Gastroesophageal sphincter (tissue), 4 donors: Measurements from ENCODE around the gene SLC26A4. TPM values are rescaled to one million over a fixed set of nuclear protein-coding genes. Genes with fewer than 3 reads are reported as not detected.

ENCODE experiments used
- ATAC-seq: fragments of 150-250 bp; one replicate; pipeline ENCODE4 v1.9.1; 2016; ENCODE audit warnings: mild to moderate bottlenecking, moderate library complexity
- H3K27ac ChIP-seq, 4 donors: fragments of 200-600 bp; sonication (generic) in 3 of 4; 1 replicate in 3 of 4; 2 replicates in 1 of 4; pipeline ENCODE4 v1.5.1; 2016 to 2019
- H3K27me3 ChIP-seq: fragments of 200-600 bp; sonication (generic); one replicate; pipeline ENCODE4 v1.5.1; 2019
- H3K36me3 ChIP-seq, 2 donors: fragments of 200-600 bp; sonication (generic); one replicate each; pipeline ENCODE4 v1.5.1; 2019; ENCODE audit warnings: control low read depth in 1 of 2
- H3K4me1 ChIP-seq, 3 donors: fragments of 200-600 bp; sonication (generic); 1 replicate in 2 of 3; 2 replicates in 1 of 3; pipeline ENCODE4 v1.5.1; 2016 to 2019; ENCODE audit warnings: control low read depth in 2 of 3
- H3K4me3 ChIP-seq, 2 donors: fragments of 200-600 bp; sonication (generic); one replicate each; pipeline ENCODE4 v1.5.1; 2019; ENCODE audit warnings: mild to moderate bottlenecking in 1 of 2, moderate library complexity in 1 of 2
- H3K9me3 ChIP-seq, 3 donors: fragments of 200-600 bp; sonication (generic); one replicate each; pipeline ENCODE4 v1.5.1; 2017 to 2019; ENCODE audit warnings: control low read depth in 2 of 3
- CTCF ChIP-seq, 4 experiments: fragments of 200-600 bp in 2 of 4; fragments of 450-650 bp in 2 of 4; sonication (generic) in 1 of 4; IDR thresholded peaks; one replicate each; pipeline ENCODE4 v1.5.1; 2017 to 2019; ENCODE audit warnings: antibody characterized with exemption in 4 of 4, mild to moderate bottlenecking in 2 of 4, moderate library complexity in 2 of 4
- EP300 ChIP-seq: sonication (generic); formaldehyde crosslinking; IDR thresholded peaks from one replicate; pipeline ENCODE4 v1.6.1; 2017; ENCODE audit warnings: antibody characterized with exemption, mild to moderate bottlenecking
- POLR2A ChIP-seq, 2 donors: fragments of 450-650 bp; IDR thresholded peaks; one replicate each; pipeline ENCODE4 v1.6.1; 2017; ENCODE audit warnings: antibody characterized with exemption in 2 of 2, mild to moderate bottlenecking in 2 of 2, moderate library complexity in 1 of 2
- POLR2AphosphoS5 ChIP-seq: sonication (generic); formaldehyde crosslinking; IDR thresholded peaks from one replicate; pipeline ENCODE4 v1.6.1; 2017; ENCODE audit warnings: antibody characterized with exemption
- WGBS, 2 donors: methylation state at CpG; one replicate each; pipeline ENCODE4 v1.1.5; 2018; ENCODE audit warnings: low coverage in 1 of 2; 5-methylcytosine and 5-hydroxymethylcytosine counted together
- total RNA-seq, 4 donors: library from RNA; depleted of rRNA; stranded (reverse); fragments of >200 nt; gene quantifications; one replicate each; pipeline ENCODE4 v1.1.0, GENCODE V29; 2016

SLC26A4 gene
- total RNA-seq, 4 donors from 2014 or later: 0.42 to 6.1 (median 1.4) TPM

DNA sequence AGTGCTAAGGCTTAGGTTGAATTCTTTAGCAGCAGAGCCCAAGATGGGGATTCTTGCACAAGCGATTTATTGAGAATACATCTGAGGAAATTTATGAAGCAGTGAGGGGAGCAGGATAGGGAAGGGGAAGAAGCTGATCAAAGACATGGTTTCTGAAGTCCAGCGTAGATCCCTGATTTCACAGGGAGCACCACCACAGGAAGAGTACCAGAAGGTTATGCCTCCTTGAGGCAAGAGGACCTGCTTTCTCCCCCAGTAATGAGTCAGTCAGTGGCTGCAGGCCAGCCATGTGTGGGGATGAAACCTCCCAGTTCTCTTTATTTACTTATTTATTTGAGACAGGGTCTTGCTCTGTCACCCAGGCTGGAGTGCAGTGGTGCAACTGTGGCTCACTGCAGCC is 48.3 kb downstream of the SLC26A4 start:
- Histone ChIP-seq H3K27ac (no peak overlapping the region), H3K27me3 (no peaks in the 10 kb centered on the region), H3K4me3 (no peak overlapping the region), H3K4me1 (no peaks in the 10 kb centered on the region), H3K36me3 (no peaks in the 10 kb centered on the region), H3K9me3 (no peaks in the 10 kb centered on the region)
- ATAC-seq: no peak
- WGBS, 2 donors: 100% methylated on average over 1 to 2 of the region's 2 CpGs
- no peak for TF ChIP-seq POLR2A (IDR thresholded peaks at IDR 0.05)
- TF ChIP-seq EP300: no peak
- no peak for TF ChIP-seq POLR2AphosphoS5
- TF ChIP-seq CTCF (IDR thresholded peaks at IDR 0.05): no peak

DNA sequence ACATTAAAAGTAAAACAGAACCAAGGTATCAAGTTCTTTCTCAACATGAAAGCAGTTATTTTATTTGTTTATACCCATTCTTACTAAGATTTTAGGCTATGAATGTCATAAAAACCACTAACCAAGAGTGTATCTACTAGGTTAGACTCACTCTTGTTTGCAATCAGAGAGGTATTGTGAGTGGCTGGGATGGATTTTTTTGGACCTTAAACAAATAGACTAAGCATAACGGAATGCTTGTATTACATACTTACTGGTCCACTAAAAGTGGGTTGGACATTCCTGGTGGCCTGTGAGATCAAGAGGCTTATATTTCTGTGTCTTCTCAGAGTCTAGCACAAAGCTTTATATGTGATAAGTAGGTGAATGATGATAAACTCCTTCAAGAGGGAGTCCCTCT is 50.7 kb downstream of the SLC26A4 start:
- Histone ChIP-seq H3K4me1 (no peaks in the 10 kb centered on the region), H3K36me3 (no peaks in the 10 kb centered on the region), H3K27me3 (no peaks in the 10 kb centered on the region), H3K27ac (no peak overlapping the region), H3K4me3 (no peak overlapping the region), H3K9me3 (no peaks in the 10 kb centered on the region)
- 50 to 78% methylated on average over 1 of the region's 1 CpG for WGBS, 2 donors
- TF ChIP-seq CTCF (IDR thresholded peaks at IDR 0.05) (no peak), POLR2A (IDR thresholded peaks at IDR 0.05) (no peak), EP300 (no peak), POLR2AphosphoS5 (no peak)
- no peak for ATAC-seq

GRCh38 chr7:107712025-107712424 is 51.4 kb downstream of the SLC26A4 start:
- no peak for TF ChIP-seq EP300
- Histone ChIP-seq H3K4me3 (no peak overlapping the region), H3K4me1 (no peaks in the 10 kb centered on the region), H3K36me3 (no peaks in the 10 kb centered on the region), H3K27me3 (no peaks in the 10 kb centered on the region), H3K27ac (no peak overlapping the region), H3K9me3 (no peaks in the 10 kb centered on the region)
- no peak for ATAC-seq
- 50% methylated on average over 1 of the region's 1 CpG; no CpG with 5 or more reads in 1 of the 2 donors for WGBS, 2 donors

- WGBS, 2 donors: 100% methylated on average over 1 of the region's 1 CpG; no CpG with 5 or more reads in 1 of the 2 donors
- H3K27me3 ChIP-seq: no peaks in the 10 kb centered on the region
- no peaks in the 10 kb centered on the region for H3K9me3 ChIP-seq
- no peak for ATAC-seq
- no peak overlapping the region for H3K4me3 ChIP-seq
- no peak for TF ChIP-seq POLR2A (IDR thresholded peaks at IDR 0.05)
- TF ChIP-seq POLR2AphosphoS5: no peak
- no peak for TF ChIP-seq EP300
- TF ChIP-seq CTCF (IDR thresholded peaks at IDR 0.05): no peak
- H3K36me3 ChIP-seq: no peaks in the 10 kb centered on the region
- no peak overlapping the region for H3K27ac ChIP-seq
- H3K4me1 ChIP-seq: no peaks in the 10 kb centered on the region
These were observed 52.3 kb downstream of the SLC26A4 start for GRCh38 chr7:107712896-107713295.

GRCh38 chr7:107715531-107715930 is 54.9 kb downstream of the SLC26A4 start:
- H3K4me1 ChIP-seq: no peaks in the 10 kb centered on the region
- 74 to 81% methylated on average over 6 of the region's 6 CpGs for WGBS, 2 donors
- no peak overlapping the region for H3K4me3 ChIP-seq
- H3K9me3 ChIP-seq: no peaks in the 10 kb centered on the region
- H3K27me3 ChIP-seq: no peaks in the 10 kb centered on the region
- no peaks in the 10 kb centered on the region for H3K36me3 ChIP-seq
- no peak overlapping the region for H3K27ac ChIP-seq
- TF ChIP-seq POLR2AphosphoS5: no peak
- TF ChIP-seq POLR2A (IDR thresholded peaks at IDR 0.05): no peak
- no peak for TF ChIP-seq CTCF (IDR thresholded peaks at IDR 0.05)
- no peak for TF ChIP-seq EP300
- ATAC-seq: no peak
